IMR-90 (cell line): ENCODE measurements around the gene KRT36.

Source experiments
- CEBPB ChIP-seq: IDR thresholded peaks from 2 replicates; pipeline ENCODE4 v1.6.1; 2012; ENCODE audit warnings: low read depth, low read length, improper control_type of control experiment
- CTCF ChIP-seq: conservative IDR thresholded peaks from 2 replicates; pipeline ENCODE4 v1.5.1; 2012; ENCODE audit warnings: mild to moderate bottlenecking, low read depth, low read length, improper control_type of control experiment
- ELK1 ChIP-seq: fragments of 150-350 bp; IDR thresholded peaks from 2 replicates; pipeline ENCODE4 v1.6.1; 2016; ENCODE audit warnings: low read depth, mild to moderate bottlenecking, low read length, moderate library complexity, borderline replicate concordance
- MAFK ChIP-seq: IDR thresholded peaks from 2 replicates; pipeline ENCODE4 v1.6.1; 2012; ENCODE audit warnings: low read depth, low read length, improper control_type of control experiment
- MAZ ChIP-seq: IDR thresholded peaks from 2 replicates; pipeline ENCODE4 v1.6.1; 2012; ENCODE audit warnings: low read depth, mild to moderate bottlenecking, low read length, improper control_type of control experiment, moderate library complexity, borderline replicate concordance
- MXI1 ChIP-seq: IDR thresholded peaks from 2 replicates; pipeline ENCODE4 v1.6.1; 2012; ENCODE audit warnings: low read depth, mild to moderate bottlenecking, low read length, moderate library complexity, borderline replicate concordance
- POLR2A ChIP-seq: IDR thresholded peaks from 2 replicates; pipeline ENCODE4 v1.6.1; 2012; ENCODE audit warnings: mild to moderate bottlenecking, low read depth, low read length
- RAD21 ChIP-seq: IDR thresholded peaks from 2 replicates; pipeline ENCODE4 v1.6.1; 2012; ENCODE audit warnings: low read length, improper control_type of control experiment
- SMC3 ChIP-seq: fragments of 150-350 bp; IDR thresholded peaks from 2 replicates; pipeline ENCODE4 v1.6.1; 2016; ENCODE audit warnings: low read depth, mild to moderate bottlenecking, antibody characterized with exemption, low read length, moderate library complexity
- USF2 ChIP-seq: fragments of 150-350 bp; IDR thresholded peaks from 2 replicates; pipeline ENCODE4 v1.6.1; 2017; ENCODE audit warnings: mild to moderate bottlenecking, antibody characterized with exemption, low read length, low read depth

GRCh38 chr17:41437254-41437653 is 52.5 kb downstream of the KRT36 start:
- no peak for TF ChIP-seq CTCF
- TF ChIP-seq MAZ, result no peak
- TF ChIP-seq USF2, result no peak
- TF ChIP-seq MXI1, result no peak
- no peak for TF ChIP-seq MAFK
- no peak for TF ChIP-seq CEBPB
- TF ChIP-seq RAD21, result no peak
- TF ChIP-seq POLR2A, result no peak
- no peak for TF ChIP-seq ELK1
- TF ChIP-seq SMC3, result no peak
